Testis (tissue), 3 donors: ENCODE data around the gene SPATA4. TPM values are rescaled to one million over a fixed set of nuclear protein-coding genes. Genes with fewer than 3 reads are reported as not detected.

ENCODE experiments used
- DNase-seq: peaks from one replicate; pipeline ENCODE4 v3.0.0-alpha.2; 2019
- H3K27ac ChIP-seq, 2 donors: fragments of 200-600 bp; sonication (generic); one replicate each; pipeline ENCODE4 v1.5.1; 2019
- H3K27me3 ChIP-seq: fragments of 200-600 bp; sonication (generic); one replicate; pipeline ENCODE4 v1.5.1; 2019
- H3K36me3 ChIP-seq: fragments of 200-600 bp; sonication (generic); one replicate; pipeline ENCODE4 v1.5.1; 2017; ENCODE audit warnings: low read depth; ENCODE audit errors: missing control alignments
- H3K4me1 ChIP-seq: fragments of 200-600 bp; sonication (generic); one replicate; pipeline ENCODE4 v1.5.1; 2019
- H3K4me3 ChIP-seq, 2 donors: fragments of 200-600 bp; sonication (generic); one replicate each; pipeline ENCODE4 v1.5.1; 2017 to 2019
- H3K9me3 ChIP-seq: fragments of 200-600 bp; sonication (generic); one replicate; pipeline ENCODE4 v1.5.1; 2017
- CTCF ChIP-seq, 3 experiments: fragments of 450-650 bp in 2 of 3; fragments of 200-600 bp in 1 of 3; sonication (generic) in 1 of 3; IDR thresholded peaks; one replicate each; pipeline ENCODE4 v1.5.1; 2016 to 2019; ENCODE audit warnings: antibody characterized with exemption in 3 of 3, mild to moderate bottlenecking in 2 of 3, moderate library complexity in 1 of 3
- POLR2A ChIP-seq: fragments of 450-650 bp; IDR thresholded peaks from one replicate; pipeline ENCODE4 v1.6.1; 2017; ENCODE audit warnings: antibody characterized with exemption, mild to moderate bottlenecking, moderate library complexity
- WGBS, 2 donors: methylation state at CpG; one replicate each; pipeline ENCODE4 v1.1.5; 2018; 5-methylcytosine and 5-hydroxymethylcytosine counted together
- intact Hi-C: fragments of 100-400 bp; cut with DNase I; formaldehyde crosslinking; loops from one replicate; pipeline ENCODE4 v1.15.1; 2023; ENCODE audit warnings: low total_unique reads
- polyA plus RNA-seq: library from polyadenylated mRNA; stranded (reverse); fragments of 350-450 nt; fragmentation: Illumina TruSeq; extraction: RNeasy Lipid Tissue Mini Kit (QIAGEN cat#74804); gene quantifications from one replicate; pipeline ENCODE4 v1.2.3, GENCODE V29; 2014; ENCODE audit warnings: low read depth, low replicate concordance; ENCODE audit not compliant: insufficient read depth
- total RNA-seq, 2 donors: library from RNA; depleted of rRNA; stranded (reverse); fragments of >200 nt; gene quantifications; one replicate each; pipeline ENCODE4 v1.2.3, GENCODE V29; 2016

Gene SPATA4
- total and polyA plus RNA-seq, 3 donors from 2014 or later: 61.5 to 340 (median 88.7) TPM

GRCh38 chr4:176210579-176211296, 15.4 kb upstream of the SPATA4 start:
- Histone ChIP-seq H3K9me3 (no peaks in the 10 kb centered on the region), H3K4me3 (no peak overlapping the region), H3K36me3 (no peaks in the 10 kb centered on the region), H3K27me3 (no peaks in the 10 kb centered on the region), H3K27ac (no peak overlapping the region), H3K4me1 (no peaks in the 10 kb centered on the region)
- TF ChIP-seq CTCF (IDR thresholded peaks at IDR 0.05) (no peak), POLR2A (no peak)
- intact Hi-C loops: no loop called here
- no peak for DNase-seq
- WGBS, 2 donors: 81 to 83% methylated on average over 7 of the region's 7 CpGs

- no peaks in the 10 kb centered on the region for H3K27me3 ChIP-seq
- no peaks in the 10 kb centered on the region for H3K4me1 ChIP-seq
- intact Hi-C loops: no loop called here
- no peak overlapping the region for H3K4me3 ChIP-seq
- no peak for DNase-seq
- TF ChIP-seq POLR2A (no peak), CTCF (IDR thresholded peaks at IDR 0.05) (no peak)
- H3K27ac ChIP-seq: no peak overlapping the region
- H3K9me3 ChIP-seq: no peaks in the 10 kb centered on the region
- WGBS, 2 donors: 91 to 92% methylated on average over 3 of the region's 3 CpGs
- H3K36me3 ChIP-seq: no peaks in the 10 kb centered on the region
Observed at GRCh38 chr4:176210101-176210500, 14.7 kb upstream of the SPATA4 start.

- intact Hi-C loops: no loop called here
- H3K36me3 ChIP-seq: no peaks in the 10 kb centered on the region
- WGBS, 2 donors: 87% methylated on average over 4 of the region's 4 CpGs
- no peaks in the 10 kb centered on the region for H3K9me3 ChIP-seq
- H3K27me3 ChIP-seq: no peaks in the 10 kb centered on the region
- H3K4me1 ChIP-seq: no peaks in the 10 kb centered on the region
- no peak for TF ChIP-seq POLR2A
- no peak for TF ChIP-seq CTCF (IDR thresholded peaks at IDR 0.05)
- DNase-seq: no peak
- H3K27ac ChIP-seq: no peak overlapping the region
- no peak overlapping the region for H3K4me3 ChIP-seq
Observed at GRCh38 chr4:176209535-176209934, 14.2 kb upstream of the SPATA4 start.

GRCh38 chr4:176207839-176208238, 12.5 kb upstream of the SPATA4 start:
- Histone ChIP-seq H3K27me3 (no peaks in the 10 kb centered on the region), H3K4me1 (no peaks in the 10 kb centered on the region), H3K4me3 (no peak overlapping the region), H3K27ac (no peak overlapping the region), H3K9me3 (no peaks in the 10 kb centered on the region), H3K36me3 (no peaks in the 10 kb centered on the region)
- intact Hi-C loops: no loop called here
- TF ChIP-seq CTCF (IDR thresholded peaks at IDR 0.05): no peak
- TF ChIP-seq POLR2A: no peak
- DNase-seq: no peak
- 77 to 79% methylated on average over 5 of the region's 5 CpGs for WGBS, 2 donors

GRCh38 chr4:176205299-176205698, 9.9 kb upstream of the SPATA4 start:
- Histone ChIP-seq H3K27me3 (no peaks in the 10 kb centered on the region), H3K4me1 (no peaks in the 10 kb centered on the region), H3K27ac (no peak overlapping the region), H3K36me3 (no peaks in the 10 kb centered on the region), H3K4me3 (no peak overlapping the region), H3K9me3 (no peaks in the 10 kb centered on the region)
- TF ChIP-seq CTCF (IDR thresholded peaks at IDR 0.05): no peak
- TF ChIP-seq POLR2A: no peak
- intact Hi-C loops: no loop called here
- 59 to 64% methylated on average over 4 of the region's 4 CpGs for WGBS, 2 donors
- DNase-seq: no peak
